SK-N-DZ (cell line): ENCODE data around the gene GULP1.
"Not testable (repeated sequence)": the region's sequence is repeated elsewhere in the genome, so short reads cannot be mapped to it uniquely, and the experiment has no call there.

ENCODE experiments used
- DNase-seq: peaks from one replicate; pipeline ENCODE4 v3.0.0-alpha.2; 2015; ENCODE audit warnings: low spot score

The GULP1 gene

DNA sequence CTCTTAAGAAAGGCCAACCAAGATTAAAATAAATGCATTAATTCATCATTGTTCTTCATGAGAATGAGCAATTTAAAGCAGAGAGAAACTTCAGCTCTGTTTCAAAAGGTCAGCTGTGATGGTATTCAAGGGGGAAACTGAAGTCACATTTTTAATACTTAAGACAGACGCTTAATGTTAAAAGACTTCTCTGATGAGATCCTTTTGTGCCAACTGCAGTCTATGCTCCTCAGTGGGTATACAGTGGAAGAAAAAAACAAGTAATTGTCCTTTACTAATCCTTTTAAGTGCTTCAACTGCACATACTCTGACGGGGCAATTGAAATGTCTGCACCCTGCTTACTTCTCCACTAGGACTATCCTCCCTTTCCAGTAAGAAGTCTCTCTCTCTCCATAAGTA is 309.7 kb downstream of the GULP1 start:
- DNase-seq, result no peak

GRCh38 chr2:188601927-188602326 is 310.3 kb downstream of the GULP1 start:
- no peak for DNase-seq

- DNase-seq, result no peak
Observed at GRCh38 chr2:188604579-188604978, 312.9 kb downstream of the GULP1 start.

- not testable (repeated sequence) for DNase-seq
Observed at GRCh38 chr2:188605609-188606584, 314.2 kb downstream of the GULP1 start.

DNA sequence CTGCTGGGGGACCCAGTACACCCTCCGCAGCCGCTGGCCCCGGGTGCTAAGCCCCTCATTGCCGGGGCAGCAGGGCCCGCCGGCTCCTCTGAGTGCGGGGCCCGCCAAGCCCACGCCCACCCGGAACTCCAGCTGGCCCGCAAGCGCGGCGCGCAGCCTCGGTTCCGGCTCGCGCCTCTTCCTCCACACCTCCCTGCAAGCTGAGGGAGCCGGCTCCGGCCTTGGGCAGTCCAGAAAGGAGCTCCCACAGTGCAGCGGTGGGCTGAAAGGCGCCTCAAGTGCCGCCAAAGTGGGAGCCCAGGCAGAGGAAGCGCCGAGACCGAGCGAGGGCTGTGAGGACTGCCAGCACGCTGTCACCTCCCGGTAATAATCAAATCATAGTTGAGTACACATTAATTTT is 314.9 kb downstream of the GULP1 start:
- DNase-seq, result not testable (repeated sequence)

- peak; percentile 5 for DNase-seq
Observed at GRCh38 chr2:188607501-188607900, 315.8 kb downstream of the GULP1 start.

GRCh38 chr2:188609321-188610049 is 317.8 kb downstream of the GULP1 start:
- DNase-seq, result no peak

DNA sequence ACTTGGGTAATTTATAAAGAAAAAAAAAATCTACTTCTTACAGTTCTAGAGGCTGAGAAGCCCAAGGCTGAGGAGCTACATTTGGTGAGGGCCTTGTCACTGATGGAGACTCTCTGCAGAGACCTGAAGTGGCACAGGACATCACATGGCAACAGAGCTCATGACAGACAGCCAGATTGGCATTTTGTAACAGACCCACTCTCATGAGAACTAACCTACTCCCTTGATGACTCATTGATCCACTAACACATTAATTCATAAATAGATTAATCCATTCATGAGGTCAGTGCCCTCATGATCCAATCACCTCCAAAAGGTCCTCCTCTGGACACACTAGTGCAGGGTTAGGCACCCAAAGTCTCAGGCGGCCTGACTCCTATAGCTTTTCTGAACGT is 318.4 kb downstream of the GULP1 start:
- DNase-seq, result no peak

DNA sequence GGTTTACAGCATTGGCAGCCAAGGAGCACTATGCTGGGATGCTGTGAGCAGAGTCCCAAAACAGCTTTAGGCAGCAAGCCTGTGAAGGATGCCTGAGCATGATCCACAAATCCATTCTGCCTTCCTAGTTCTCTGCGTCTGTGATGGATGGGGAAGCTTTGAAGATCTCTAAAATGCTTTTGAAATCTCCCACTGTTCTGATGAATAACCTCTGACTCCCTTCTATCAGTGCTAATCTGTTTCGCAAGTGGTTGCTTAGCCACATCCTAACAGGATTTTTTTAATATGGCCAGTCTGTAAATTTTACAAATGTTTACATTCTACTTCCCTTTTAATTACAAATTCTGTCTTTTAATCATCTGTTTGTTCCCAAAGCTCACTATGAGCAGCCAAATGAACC is 319.2 kb downstream of the GULP1 start:
- no peak for DNase-seq

- DNase-seq, result no peak
Observed at GRCh38 chr2:188619146-188619545, 327.5 kb downstream of the GULP1 start.

DNA sequence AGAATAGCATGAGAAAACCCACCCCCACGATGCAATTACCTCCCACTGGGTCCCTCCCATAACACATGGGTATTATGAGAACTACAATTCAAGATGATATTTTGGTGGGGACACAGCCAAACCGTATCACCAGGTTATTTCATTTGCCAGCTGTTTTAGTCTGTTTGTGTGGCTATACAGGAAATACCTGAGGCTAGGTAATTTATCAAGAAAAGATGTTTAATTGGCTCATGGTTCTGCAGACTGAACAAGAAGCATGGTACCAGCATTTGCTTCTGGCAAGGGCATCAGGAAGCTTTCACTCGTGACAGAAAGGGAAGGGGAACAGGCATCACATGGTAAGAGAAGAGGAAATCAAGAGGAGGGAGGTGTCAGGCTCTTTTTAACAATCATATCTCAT is 329.2 kb downstream of the GULP1 start:
- DNase-seq, result no peak

GRCh38 chr2:188622601-188623260 is 331.1 kb downstream of the GULP1 start:
- no peak for DNase-seq

- peak; percentile 59 for DNase-seq
Observed at GRCh38 chr2:188623995-188624643, 332.4 kb downstream of the GULP1 start.

DNA sequence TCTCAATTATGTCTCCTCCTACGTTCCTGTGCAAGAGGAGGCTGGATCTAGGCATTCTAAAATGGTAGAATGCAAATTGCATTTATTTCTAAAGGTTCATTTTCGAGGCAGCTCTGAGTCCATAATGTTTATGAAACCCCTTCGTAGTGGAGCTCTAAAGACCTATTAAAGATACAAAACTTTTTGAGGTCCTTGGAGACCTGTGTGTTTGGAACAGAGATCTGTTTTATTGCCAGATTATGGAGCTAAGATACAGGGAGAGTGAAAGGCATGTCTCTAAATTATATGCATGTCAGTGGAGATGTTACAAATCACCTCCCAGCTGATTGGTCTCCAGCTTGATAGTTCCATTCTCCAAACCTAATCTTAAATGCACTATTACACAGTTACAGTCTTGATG is 335.8 kb downstream of the GULP1 start:
- no peak for DNase-seq

- DNase-seq, result no peak
Observed at GRCh38 chr2:188628989-188629752, 337.5 kb downstream of the GULP1 start.

DNA sequence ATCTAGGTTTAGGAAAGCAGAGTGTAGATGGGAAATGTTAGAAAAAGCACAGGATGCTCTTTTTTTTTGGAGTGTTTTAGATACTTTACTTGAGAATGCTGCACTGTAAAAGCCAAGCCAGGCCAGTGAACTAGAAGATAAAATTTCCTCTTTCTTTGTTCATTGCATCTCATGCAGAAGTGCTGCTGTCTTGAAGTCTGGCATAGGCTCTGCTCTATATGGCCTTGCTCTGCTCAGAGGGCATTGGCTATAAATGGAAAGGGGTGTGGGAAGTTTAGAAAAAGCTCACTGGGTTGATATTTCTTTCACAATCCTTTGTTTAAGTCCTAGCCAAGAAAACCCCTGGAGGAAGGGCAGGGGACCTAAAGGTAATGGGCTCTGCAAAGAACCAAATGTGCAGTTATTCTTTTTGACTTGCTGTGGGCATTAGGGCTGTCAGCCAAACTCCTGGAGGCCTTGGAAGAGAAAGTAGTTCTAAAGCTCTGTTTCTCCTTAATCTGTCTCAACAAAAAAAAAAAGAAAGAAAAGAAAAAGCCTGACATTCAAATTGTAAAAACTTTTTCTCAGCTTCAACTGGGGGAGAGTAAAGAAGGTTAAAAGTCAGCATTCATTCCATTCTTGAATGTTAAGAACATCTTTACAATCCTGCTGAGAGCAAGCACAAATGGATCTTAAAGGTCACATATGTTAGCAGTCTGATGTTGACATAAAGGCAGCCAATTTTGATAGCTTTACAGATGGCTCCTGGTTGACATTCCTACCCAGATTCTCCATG is 338.3 kb downstream of the GULP1 start:
- DNase-seq, result no peak

GRCh38 chr2:188631037-188631809 is 339.5 kb downstream of the GULP1 start:
- DNase-seq, result no peak

- peak; percentile 6 for DNase-seq
Observed at GRCh38 chr2:188634656-188635055, 343.0 kb downstream of the GULP1 start.
